GF-D8 (cell line): ENCODE results near the gene SORCS2.

Experiments used
- DNase-seq: peaks from one replicate; lab custom pipeline; 2025; lab: John Stamatoyannopoulos, UW

The SORCS2 gene

DNA sequence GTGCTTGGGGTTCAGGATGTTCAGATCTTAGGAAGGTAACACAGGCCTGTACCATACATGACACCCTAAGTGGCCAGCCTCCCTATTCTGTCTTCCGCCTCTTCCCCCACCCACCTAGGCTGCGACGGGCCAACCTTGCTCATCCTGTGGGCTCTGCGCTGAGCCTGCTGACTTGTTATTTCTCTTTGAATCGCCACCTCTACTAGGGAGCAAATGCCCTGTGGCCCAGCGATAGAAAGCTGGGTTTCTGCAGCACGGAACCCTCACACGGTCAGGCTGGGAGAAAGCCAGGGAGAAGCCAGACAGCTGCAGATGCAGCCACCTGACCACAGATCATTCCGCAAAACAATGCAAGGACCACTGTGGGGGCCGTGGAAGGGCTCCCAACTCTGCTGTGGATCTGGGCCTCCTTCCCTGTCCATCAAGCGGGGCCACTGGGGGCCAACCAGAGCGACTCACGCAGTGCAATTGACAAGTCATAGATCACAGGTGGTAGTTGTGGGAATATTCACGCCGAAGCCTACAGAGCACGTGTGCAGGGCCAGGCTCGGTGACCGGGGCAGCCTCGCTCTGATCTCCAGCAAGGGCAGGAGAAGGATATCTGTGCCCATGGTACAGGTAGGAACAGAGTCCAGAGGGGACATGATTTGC is 519.8 kb downstream of the SORCS2 start:
- DNase-seq, result no peak

DNA sequence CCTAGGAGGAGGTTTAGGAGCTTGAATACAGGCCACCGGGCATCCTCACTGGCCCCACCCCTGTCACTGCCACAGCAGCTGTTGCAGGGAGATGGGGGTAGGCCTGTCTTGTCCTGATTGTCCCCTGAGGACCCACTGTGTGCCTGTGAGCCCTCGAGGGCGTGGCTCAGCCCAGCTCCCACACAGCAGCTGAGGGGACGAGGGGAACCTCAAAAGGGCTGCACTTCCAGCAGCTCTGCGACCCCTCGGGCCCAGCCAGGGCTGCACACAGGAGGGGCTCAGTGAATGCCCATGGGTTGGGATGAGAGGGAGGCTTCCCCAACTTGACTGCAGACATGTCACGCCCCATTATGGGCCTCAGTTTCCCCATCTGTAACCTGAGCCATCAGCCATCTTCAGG is 521.4 kb downstream of the SORCS2 start:
- DNase-seq, result no peak

DNA sequence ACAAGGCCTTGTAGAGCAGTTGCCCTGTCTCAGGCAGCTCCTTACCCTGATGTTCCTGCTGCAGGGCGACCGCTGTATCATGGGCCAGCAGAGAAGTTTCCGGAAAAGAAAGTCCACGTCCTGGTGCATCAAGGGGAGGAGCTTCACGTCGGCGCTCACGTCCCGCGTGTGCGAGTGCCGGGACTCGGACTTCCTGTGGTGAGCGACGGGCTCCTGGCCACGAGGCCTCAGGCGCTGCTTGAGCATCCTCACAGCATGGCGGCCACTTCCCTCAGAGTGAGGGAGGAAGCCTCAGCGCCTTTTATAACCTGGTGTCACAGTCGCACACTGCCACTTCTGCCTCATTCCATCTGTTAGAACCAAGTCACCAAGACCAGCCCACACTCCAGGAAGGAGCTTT is 521.8 kb downstream of the SORCS2 start:
- DNase-seq, result no peak

DNA sequence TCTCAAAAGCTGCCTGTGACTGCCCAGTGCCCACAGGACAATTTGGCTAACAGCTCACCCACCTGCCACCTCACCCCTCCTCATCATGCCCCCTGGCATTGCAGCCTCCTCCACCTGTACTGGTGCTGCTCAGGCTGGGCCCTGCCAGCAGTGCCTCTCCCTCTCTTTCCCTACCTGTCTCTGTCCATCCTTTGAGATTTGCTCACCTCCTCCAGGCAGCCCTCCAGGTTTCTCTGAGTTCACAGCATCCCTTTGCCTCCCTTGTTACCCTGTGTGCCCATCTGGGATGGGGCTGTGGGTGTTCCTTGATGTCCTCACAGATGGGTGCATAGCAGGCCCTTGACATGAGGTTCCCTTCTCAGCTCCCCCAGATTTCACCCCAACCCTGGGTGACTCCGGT is 522.4 kb downstream of the SORCS2 start:
- DNase-seq, result no peak

DNA sequence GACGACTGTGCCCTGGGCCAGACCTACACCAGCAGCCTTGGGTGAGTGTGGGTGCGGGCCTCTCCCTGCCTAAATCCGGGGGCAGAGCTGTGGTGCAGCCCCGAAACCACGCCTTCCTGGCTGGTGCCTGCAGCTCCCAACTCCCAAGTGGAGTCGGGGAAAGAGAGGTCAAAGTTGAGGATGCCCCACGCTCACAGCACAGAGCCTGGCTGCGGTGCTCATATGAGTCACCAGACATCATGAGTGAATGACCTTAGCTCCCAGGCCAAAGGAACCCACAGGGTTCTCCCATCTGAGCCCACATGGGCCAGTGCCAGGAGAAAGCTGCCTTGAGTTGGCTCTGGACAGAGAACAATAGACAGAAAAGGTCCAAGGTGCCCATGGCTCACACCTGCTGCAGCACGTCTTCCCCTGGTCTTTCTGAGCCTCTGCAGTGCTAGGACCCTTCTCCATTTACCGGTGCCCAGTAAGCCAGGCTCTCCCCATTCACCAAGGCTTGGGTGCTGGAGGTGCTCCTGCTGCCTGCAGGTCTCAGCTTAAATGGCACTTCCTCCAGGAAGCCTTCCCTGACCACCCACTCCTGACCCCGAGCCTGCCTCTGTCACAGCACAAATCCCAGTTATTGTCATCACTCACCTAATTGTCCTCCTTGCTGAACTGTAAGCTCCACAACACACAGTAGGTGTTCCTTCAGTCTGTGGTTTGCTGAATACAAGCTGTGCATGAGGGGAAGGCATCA is 523.1 kb downstream of the SORCS2 start:
- DNase-seq, result no peak

DNA sequence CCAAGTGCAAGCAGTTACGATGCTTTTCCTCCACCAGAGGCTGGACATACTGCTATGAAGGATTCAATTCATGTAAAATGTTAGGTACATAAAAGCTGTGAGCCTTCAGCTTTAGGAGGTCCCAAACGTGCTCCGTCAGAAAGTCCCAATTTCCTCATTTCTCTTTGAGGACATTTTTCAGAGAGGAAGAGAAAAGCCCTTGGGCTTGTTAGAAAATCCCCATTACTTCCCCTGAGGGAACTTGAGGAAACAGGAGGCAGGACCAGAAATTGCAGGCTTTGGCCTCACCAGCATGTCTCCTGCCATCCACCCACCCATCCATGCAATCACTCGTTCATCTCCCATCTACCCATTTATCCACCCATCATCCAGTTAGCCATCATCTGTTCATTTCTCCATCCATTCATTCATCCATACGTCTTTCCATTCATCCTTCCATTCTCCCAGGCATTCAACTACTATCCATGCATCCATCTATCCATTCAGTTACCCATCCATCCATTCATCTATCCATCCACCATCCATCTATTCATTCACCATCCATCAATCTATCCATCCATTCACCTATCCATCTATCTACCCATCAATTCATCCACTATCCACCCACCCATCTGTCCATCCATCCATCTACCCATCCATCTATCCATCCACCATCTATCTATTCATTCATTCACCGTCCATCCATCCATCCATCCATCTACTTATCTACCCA is 523.8 kb downstream of the SORCS2 start:
- DNase-seq, result no peak

DNA sequence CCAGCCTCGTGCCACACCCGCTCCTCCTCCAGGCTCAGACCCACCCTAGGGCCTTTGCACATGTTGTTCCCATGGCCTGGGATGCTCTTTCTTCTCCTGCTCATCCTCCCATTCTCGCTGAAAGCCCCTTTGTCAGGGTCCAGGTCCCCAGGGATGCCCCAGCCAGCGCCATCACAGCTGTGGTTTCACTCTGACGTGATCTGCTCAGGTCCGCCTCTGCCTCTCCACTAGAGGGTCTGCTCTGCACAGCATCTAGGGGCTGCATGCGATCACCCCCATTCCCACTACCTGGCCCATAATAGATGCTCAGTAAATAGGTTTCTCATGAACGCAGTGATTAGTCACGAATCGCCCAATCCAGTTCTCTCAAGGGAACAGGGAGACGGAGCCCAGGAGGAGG is 524.8 kb downstream of the SORCS2 start:
- no peak for DNase-seq

DNA sequence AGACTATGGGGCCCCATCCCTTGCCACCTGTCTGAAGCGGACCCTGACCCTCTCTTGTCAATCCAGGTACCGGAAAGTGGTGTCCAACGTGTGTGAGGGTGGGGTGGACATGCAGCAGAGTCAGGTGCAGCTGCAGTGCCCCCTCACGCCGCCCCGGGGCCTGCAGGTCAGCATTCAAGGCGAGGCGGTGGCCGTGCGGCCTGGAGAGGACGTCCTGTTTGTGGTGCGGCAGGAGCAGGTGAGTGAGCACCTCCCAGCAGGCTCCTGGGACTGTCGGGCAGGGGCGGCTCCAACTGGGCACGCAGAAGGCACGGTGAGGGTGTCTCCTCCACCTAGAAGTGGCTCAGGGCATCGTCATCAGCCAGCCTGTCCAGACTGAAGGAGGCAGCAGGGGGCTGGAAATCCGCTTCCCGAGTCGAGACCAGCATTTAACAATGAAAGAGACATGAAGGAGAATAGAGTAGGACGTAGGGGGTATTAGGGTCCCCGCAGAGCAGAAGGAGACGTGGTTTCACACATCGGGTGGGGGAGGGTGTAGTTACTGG is 525.7 kb downstream of the SORCS2 start:
- DNase-seq, result no peak

DNA sequence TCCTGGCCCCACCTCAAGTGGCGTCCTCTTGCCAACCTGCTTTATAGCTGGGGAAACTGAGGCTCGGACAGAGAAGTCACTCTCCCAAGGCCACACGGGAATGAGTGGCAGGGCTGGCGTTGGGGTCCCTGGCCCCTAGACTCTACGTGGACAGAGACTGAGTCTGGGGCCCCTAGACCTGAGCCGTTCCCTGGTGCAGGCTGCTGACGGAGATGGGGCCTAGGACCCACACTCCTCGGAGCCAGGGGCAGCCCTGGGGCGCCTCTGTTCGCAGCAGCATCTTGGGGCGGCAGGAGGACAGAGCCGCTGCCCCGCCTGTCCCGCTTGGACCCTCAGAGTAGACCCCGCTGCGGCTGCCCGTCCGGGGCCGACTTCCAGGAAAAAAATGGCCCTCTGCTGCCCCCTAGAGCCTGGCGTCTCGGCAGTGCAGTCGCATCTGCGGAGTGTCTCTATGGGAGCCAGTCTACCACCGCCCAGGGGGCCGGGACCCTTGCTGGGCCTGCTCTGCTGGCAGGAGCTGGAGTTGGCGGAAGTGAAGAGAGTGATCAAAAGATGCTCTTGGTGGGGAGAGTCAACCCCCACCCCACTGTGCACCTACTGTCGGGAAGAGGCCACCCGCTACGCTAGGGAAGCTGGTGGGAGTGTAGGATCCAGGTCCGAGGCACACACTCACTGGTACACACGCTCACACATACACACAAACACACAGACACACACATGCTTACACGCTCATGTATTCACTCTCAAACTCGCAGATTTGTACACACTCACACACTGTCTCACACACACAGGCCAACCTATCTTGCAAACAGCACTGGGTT is 527.2 kb downstream of the SORCS2 start:
- DNase-seq, result no peak

DNA sequence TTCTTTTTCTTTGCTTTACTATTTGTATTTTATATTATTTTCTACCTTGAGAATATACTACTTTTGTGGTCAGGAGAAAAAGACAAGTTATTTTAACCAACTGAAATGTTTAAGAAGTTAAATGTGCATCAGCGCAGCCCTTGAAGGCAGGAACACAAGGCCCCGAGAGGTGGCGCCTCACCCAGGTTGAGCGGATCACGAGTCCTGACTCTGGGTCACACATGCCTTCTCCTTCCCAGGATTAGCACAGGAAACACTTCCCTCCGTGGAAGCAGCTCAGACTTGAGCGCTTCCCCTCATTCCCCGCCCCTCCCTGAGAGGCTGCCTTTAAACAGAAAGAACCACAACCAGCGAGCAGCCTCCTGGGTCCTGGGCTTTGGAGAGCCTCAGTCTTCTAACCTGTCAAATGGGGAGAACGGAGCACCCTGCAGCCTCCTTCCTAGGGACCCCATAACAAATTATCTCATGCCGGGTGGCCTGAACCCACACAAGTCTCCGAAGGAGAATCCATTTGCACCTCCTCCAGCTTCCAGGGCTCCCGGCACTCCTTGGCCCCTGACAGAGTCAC is 529.7 kb downstream of the SORCS2 start:
- DNase-seq, result no peak

DNA sequence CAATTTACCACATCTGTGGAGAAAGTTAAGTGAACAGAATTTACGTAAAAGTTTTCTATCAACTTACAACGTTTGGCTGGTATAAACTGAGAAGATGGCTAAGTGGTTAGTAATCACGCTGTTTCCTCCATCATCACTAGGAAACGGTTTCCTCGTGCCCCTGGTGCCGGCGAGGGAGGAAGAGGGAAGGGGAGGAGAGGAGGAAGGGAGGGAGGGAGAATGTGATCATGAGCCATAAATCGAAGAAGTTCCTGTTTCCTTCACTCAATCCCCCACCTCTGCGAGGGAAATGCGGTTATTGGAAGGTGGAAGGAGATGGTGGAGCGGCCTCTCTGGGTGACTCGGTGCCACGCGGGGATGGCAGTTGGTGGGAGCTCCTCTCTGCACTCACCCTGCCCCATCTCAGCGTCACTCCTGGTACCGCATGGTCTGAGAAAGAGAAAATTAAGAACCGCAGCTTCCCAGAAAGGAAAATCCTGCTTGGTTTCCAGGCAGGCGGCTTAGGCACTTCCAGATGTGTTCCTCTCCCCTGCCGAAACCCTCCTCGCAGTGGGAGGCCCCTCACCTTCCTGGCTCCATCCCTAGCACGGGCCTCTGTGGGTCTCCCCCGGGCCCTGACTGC is 530.5 kb downstream of the SORCS2 start:
- DNase-seq, result no peak

DNA sequence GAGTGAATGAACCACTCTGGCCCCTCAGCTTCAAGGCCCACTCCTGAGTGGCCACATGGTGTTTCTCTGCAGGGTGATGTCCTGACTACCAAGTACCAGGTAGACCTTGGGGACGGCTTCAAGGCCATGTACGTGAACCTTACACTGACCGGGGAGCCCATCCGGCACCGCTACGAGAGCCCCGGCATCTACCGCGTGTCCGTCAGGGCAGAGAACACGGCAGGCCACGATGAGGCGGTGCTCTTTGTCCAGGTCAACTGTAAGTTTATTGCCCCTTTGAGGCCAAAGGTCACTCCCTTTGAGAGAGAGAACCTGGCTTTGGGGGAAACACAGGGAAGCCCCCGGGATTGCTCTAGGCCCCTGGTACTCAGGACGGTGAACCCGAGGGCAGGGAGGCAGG is 531.3 kb downstream of the SORCS2 start:
- DNase-seq, result no peak

DNA sequence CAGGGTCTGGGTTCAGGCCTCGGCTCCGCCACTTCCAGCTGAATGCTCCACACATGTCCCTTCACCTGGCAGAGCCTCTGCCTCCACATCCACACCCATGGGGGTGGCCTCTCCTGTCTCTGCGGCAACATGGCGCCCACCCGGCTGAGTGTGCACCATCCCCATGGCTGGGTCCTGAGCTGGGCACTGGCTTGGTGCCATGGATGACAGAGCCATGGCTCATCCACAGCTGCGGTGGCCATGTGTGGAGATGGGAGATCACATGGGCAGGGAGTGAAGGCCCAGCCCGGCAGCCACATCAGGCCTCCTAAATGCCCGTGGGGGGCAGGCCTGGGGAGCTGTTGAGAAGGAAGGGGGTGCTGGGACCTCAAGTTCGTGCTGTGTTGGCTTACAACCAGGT is 533.6 kb downstream of the SORCS2 start:
- no peak for DNase-seq

DNA sequence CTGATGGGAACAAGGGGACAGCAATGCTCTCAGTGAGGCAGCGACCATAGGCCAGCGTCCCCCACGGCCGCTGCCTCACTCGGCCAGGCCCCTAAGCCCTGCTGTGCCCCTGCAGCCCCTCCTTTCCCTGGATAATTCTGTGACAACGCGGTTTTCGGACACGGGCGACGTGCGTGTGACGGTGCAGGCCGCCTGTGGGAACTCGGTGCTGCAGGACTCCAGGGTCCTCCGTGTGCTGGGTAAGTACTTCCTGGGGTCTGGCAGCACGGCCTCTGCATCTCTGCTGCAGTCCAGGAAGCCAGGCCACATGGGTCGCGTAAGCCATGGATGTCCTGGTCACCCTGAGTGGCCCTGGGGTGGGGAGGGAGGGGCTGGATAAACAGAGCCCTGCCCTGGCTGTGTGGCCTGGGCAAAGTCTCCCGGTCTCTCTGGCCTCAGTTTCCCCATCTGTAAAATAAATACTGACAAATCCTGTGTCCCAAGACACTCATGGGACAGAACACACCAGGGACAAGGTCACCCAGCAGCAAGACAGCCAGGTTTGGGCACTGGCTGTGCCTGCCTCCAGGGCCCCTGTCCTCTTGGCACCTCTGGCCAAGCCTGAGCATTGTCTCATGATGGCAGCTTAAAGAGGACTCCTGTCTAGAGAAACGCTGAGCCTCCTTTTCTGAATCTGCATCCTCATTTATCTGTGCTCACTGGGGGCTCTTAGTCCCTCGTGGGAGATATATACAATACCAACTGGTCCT is 534.5 kb downstream of the SORCS2 start:
- no peak for DNase-seq

DNA sequence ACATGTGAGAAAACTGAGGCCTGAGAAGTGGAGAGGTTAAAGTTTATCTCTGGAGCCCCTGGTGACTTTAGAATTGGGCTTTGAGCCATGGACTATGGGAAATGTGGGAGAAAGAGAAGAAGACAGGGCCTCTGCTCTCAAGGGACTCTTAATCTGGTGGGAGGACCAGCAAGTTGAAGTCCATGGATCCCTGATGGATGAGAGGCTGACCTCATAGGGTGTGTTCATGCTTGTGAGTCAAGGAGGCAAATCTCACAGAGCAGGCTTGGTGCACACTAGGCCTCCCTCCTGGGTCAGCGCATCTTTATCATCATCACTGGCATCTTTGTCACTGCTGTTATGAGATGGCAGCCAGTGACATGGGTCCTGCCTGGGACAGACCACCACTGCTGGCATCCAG is 535.4 kb downstream of the SORCS2 start:
- no peak for DNase-seq

DNA sequence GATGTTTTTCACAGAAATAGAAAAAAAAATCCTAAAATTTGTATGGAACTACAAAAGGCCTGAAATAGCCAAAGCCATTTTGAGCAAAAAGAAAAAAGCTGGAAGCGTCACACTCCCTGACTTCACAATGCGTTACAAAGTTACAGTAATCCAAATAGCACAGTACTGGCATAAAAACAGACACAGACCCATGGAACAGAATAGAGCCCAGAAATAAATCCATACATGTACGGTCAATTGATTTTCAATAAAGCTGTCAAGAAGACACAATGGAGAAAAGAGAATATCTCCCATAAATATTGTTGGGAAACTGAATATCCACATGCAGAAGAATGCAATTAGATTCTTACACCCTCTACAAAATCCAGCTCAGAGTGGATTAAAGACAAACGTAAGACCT is 539.1 kb downstream of the SORCS2 start:
- no peak for DNase-seq

DNA sequence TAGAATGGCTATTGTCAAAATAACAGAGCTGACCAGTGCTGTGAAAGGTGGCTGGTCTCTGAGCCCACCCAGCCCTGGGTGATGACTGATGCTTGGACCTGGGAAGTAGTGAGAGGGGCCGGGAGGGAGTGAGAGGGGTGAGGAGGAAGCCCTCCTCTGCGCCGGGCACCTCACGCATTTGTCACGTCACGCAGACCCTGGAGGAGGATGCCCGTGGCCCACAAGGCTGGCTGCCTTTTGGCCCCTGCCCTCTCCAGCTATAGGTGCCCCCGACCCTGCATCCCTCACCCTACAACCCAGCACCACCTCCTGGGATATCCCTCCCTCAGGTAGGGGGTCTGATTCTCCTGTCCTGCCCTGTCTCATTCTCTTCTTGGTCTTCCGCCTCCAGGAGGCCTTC is 539.9 kb downstream of the SORCS2 start:
- DNase-seq, result no peak

DNA sequence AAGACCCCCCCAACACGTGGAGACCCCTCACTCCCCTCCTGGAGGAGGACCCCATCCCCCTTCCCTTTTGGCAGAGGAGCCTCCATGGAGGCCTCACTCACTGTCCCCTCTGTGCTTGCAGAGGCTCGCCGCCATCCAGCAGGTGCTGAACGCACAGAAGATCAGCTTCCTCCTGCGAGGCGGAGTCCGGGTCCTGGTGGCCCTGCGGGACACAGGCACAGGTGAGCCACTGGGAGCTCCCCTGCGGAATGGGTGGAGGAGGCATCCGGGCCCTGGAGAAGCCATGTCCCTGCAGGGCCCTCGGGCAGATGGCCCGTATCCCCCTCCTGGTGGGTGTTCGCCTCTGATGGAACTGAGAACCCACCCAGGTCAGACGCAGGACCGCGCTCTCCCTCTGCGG is 540.9 kb downstream of the SORCS2 start:
- no peak for DNase-seq

DNA sequence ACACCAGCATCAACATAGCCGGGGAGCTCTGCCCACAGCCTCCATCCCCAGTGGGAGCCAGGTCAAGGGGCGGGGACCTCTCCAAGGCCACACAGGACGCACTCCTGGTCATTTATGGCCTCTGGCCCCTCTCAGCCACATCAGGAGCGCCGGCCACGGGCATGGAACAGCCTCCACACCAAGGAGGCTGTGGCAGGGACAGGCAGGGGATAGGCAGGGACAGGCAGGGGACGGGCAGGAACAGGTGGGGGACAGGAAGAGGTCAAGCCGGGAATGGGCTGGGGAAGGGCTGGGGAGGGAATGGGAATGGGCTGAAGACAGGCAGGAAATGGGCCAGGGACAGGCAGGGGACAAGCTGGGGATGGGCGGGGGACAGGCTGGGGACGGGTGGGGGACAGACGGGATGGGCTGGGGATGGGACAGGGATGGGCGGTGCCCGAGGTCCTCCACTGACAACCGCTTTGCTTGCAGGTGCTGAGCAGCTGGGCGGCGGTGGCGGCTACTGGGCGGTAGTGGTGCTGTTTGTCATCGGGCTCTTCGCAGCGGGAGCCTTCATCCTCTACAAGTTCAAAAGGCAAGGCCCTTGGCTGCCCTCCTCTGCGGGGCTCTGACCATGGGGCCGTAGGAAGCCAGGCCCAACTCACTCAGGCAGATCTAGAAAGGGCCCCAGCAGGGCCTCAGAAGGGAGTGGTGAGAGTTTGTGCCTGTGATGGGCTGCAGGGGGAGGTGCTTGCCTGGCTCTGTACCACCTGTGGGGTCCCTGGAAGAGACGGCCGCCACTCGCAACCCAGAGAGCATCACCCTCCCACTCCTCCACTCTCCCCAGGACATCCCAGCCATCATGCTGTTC is 541.7 kb downstream of the SORCS2 start:
- DNase-seq, result no peak
